NCI-H2029 (cell line): ENCODE data around the gene COLQ.
"Not testable (repeated sequence)": the region's sequence is repeated elsewhere in the genome, so short reads cannot be mapped to it uniquely, and the experiment has no call there.

Experiments
- DNase-seq: peaks from one replicate; lab custom pipeline; 2025; lab: John Stamatoyannopoulos, UW

COLQ gene

DNA sequence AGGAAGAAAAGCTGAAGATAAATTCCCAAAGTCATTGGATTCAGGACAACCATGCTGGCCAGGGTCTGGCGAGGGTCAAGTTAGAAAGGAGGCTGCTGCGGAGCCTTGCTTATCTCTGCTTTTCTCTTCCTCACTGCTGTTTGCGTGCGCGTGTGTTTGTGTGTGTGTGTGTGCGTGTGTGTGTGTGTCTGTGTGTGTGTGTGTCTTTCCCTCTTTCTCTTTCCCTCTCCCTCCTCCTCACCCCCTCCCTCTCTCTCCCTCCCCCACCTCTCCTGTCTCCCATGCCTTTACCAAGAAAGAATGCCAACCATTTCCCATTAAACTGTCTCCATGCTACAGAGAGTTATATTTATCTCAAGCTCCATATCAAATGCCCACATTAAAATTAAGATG, at the start of gene COLQ:
TSS of gene COLQ (minus strand) at position 134 of the 393 bp plus-strand sequence. CDS start at position 53, 81 bp downstream.
- no peak for DNase-seq

DNA sequence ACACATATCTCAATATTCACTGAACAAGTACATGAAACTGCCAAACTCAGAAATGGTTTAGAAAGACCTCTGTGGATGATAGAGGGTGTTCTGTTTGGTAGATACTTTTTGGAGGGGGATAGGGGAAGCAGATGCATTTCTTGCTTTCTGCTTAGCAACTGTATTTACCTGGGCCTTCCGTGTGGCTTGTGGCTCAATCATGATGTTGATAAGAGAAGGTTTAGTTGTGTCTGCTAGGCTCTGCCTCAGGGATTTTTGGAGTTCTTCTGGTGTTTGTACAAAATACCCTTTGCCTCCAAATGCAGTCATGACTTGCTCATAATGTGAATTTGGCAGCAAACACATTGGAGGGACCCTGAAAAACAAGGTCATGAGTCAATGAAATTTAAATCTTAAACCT, 41.7 kb upstream of the COLQ start:
- DNase-seq = no peak

DNA sequence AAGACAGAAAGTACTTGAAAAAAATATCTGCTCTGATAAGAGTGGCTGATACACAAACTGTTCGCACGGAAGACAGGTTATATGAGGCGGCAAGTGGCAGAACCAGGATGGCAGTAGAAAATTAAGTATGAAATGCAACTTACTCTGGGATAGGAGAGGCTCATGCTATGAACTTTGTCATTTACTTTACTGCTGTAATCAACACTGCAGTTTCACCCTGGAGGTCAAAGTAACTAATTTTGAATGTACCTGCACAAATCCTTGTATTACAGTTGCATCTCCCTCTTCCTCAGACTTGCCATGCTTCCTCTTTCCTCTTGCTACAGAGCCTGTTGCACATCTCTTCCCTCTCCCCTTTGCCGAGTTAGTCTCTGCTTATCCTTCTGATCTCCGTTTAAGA, 41.1 kb upstream of the COLQ start:
- DNase-seq = no peak

- no peak for DNase-seq
Measured at GRCh38 chr3:15558581-15558980, 37.1 kb upstream of the COLQ start.

DNA sequence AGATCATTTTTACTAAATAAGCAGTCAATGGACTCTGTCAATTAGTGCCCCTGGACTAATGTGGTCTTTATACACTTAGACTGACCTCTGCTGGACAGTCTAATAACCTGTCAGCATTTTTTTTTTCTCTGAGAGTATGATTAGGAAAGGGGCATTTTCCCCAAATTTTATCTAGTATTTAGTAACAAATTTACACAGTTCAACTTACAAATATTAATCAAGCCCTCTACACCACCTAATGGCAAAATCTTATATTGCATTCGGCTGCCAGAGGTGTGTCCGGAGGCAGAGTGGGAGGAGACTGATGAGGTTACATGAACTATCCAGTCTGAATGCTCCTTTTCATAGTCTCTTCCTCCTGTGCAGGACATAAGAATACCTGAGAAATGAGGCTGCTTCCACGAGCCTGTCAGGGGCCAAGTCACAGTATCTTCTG, 36.0 kb upstream of the COLQ start:
- DNase-seq = peak; percentile 58

- DNase-seq = no peak
Measured at GRCh38 chr3:15556512-15556911, 35.0 kb upstream of the COLQ start.

DNA sequence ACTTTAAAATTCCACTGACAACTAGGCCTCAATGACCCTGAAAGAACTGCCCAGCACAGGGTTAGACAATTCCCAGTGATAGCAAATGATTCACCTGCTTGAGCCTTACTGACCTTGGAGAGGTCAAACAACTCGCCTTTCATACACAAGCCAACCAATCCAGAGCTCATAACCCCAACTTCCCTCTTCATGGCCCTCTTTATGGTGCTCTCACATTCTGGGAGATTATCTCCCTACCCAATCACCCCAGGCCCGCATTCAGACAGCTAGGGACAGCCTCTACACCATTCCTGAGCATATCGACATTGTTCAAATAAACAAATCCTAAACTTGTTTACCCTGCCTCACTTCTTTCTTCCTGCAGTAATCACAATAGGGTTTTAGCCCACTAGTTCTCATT, 32.2 kb upstream of the COLQ start:
- DNase-seq = no peak

GRCh38 chr3:15551902-15552301, 30.4 kb upstream of the COLQ start:
- no peak for DNase-seq

DNA sequence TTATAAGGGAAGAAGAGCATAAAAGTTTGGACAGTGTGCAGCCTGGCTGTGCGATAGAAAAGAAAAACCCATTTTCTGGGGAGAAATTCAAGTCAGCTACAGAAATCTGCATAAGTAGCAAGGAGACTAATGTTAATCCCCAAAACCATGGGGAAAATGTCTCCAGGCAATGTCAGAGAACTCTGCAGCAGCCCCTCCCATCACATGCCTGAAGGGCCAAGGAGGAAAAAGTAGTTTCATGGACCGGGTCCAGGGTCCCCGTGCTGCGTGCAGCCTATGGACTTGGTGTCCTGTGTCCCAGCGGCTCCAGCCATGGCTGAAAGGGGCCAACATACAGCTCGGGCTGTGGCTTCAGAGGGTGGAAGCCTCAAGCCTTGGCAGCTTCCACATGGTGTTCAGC, 28.3 kb upstream of the COLQ start:
- DNase-seq = no peak

GRCh38 chr3:15542614-15543013, 21.1 kb upstream of the COLQ start:
- DNase-seq = no peak

- DNase-seq = no peak
Measured at GRCh38 chr3:15541371-15541770, 19.9 kb upstream of the COLQ start.

- no peak for DNase-seq
Measured at GRCh38 chr3:15539066-15539465, 17.6 kb upstream of the COLQ start.

DNA sequence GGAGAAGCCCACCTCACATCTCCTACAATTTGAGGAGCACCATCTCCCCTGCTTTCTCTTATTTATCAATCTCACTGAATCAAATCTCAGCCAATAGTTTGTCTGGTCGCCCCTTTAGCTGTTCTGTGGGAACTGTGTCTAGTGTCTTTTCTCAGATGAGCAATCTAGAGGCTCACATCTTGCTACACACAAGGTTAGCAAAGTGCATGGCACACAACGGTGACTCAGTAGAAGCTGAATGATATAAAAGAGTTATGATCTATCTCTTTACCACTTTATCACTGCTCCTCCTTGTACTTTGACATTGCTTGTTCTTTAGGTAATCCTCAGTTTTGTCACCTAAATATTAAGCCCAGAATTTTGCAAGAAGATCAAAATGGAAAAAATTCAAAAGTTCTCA, 16.8 kb upstream of the COLQ start:
- DNase-seq = no peak

DNA sequence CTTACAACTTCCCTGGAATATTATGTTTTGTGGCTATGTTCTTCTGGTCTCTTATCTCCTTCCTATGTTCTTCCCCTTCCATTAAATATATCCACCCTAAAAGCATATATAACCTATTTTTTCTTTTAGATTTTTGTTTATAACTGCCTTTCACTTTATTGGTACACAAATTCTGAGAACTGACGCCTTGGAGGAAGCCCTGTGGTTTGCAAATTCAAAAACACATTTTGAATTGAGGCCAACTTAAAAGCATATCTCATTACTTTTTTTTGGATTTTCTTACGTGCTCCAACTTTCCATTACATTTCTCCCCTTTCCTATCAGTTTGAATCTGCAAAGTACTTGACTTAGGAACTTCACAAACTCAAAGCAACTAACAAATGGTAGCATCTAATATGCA, 15.3 kb upstream of the COLQ start:
- no peak for DNase-seq

GRCh38 chr3:15535732-15536131, 14.2 kb upstream of the COLQ start:
- DNase-seq = no peak

GRCh38 chr3:15532614-15533013, 11.1 kb upstream of the COLQ start:
- DNase-seq = not testable (repeated sequence)

DNA sequence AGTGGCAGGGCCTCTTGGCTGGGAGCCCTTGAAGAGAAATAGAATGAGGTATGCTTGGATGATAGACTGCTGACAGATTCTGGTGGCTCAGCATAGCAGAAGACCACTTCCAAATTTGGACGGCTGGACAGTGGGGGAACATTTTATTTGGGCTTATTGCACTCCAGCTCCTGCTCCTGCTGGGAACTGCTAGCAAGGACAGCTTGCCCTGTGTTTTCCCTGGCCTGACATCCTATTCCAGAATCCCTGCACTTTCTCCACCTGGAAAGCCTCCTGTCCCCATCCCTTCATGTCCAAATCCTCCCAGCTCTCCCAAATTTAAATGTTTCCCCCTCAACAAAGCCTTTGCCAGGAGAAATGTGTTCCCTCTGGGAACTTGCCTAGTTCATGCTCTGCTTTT, 9.8 kb upstream of the COLQ start:
- no peak for DNase-seq

DNA sequence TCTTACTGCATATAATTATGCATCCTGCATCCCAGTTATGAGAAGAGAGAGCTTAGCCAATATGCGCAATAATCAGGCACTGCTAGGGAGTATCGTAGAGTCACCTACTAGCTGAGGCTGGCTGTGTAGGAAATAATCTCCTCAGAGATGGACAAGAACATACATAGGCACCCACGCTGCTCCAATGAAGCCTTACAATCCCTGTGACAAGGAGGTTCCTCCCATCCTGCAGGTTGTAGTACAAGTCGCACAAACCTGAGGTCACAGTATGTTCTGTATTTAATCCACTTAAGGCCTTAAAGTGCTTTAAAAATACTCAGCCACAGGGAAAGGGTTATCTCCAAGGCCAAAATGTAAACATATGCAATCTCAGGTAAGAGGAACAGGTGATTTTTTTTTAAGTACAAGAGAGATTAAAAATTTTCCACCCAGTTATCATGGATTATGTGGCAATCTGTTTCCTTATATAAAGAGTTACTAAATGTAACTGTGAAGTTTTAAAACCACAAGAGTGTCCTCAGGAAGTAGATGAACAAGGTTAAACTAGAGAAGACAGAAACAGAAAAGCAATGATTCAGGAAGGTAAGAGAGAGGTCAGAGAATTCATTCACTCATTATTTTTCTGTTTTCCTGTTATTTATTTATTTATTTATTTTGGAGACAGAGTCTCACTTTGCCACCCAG, 7.5 kb upstream of the COLQ start:
- DNase-seq = no peak

GRCh38 chr3:15527031-15527459, 5.5 kb upstream of the COLQ start:
- DNase-seq = no peak

DNA sequence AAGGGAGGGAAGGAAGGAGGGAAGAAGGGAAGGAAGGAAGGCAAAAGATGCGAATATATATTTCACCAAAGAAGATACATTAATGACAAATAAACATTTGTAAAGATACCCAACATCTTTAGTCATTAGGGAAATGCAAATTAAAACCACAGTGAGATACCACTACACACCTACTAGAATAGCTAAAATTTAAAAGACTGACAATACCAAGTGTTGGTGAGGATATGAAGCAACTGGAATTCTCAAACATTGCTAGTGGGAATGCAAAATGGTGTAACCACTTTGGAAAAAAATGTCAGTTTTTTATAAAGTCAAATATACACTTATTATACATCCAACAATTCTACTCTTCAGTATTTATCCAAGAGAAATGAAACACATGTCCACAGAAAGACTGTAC, 4.3 kb upstream of the COLQ start:
- DNase-seq = no peak

DNA sequence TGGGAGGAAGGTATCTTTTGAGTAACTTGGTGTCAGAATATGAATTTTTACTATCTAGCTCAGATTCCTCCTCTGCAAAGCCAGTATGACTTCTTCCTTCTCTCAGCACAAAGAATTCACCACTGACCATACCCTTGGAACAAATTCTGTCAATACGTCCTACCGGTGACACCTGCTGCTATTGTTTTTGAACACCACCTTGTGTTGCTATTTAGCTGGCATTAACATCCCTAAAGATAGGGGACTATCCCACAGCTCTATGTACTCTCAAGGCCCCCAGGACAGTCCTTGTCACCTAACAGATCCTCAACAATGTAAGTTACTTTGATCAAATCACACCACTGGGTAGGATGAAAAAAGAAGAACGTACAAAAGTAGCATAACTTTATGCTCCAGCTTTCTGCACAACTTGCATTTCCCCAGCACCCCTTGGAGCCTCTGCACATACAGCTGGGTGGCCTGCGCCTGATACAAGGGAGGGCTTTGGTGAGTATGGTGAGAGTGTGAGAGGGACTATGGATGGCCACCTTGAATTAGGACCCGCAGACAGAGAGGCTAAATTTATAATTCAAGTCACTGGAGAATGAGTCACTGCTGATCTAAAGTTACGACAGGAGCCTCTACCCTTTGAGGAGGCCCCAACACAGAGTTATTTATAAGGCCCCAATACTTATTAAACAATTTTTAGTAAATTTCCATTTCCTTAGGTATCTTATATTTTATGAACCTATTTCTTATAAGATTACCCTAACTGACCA, 2.3 kb upstream of the COLQ start:
- DNase-seq = no peak

- DNase-seq = no peak
Measured at GRCh38 chr3:15522016-15522415, 510 bp upstream of the COLQ start.

GRCh38 chr3:15520804-15521572, 518 bp downstream of the COLQ start:
- no peak for DNase-seq
